GM15510 (cell line): ENCODE results near the gene NCKAP5L.

ENCODE experiments used
- POLR2A ChIP-seq: IDR thresholded peaks from 3 replicates; pipeline ENCODE4 v1.6.1; 2011; ENCODE audit warnings: borderline replicate concordance; ENCODE audit not compliant: insufficient read length; ENCODE audit errors: extremely low read depth

Gene NCKAP5L

DNA sequence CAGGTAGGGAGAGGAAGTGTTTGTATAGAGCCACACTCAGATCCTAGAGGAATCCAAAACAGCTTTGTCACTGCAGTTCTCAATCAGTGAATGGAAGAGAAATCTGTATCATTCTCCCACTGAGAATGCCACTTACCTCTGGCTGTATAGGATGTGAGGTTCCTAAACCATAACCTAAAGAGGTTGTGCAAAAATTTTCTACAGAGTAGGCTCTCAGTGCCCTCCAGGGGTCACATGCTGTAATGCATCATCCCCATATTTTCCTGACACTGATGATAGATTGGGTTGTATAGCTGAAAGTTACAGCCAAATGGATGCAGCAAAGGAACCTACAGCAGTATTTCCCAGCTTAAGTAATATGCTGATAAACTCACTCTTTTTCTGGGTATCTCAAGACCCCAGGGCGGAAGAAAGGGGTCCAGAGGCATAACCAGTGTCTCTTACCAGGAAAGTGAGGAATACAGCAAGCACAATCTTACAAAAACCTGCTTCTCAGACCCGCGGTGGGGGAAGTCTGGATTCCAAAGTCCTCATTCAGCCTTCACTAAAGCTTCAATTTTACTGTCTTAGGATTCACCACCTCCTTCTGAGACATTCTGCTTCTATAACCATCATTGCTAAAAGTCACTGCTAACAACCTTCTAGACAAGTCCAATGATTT, 10.9 kb upstream of the NCKAP5L start:
- no peak for TF ChIP-seq POLR2A

DNA sequence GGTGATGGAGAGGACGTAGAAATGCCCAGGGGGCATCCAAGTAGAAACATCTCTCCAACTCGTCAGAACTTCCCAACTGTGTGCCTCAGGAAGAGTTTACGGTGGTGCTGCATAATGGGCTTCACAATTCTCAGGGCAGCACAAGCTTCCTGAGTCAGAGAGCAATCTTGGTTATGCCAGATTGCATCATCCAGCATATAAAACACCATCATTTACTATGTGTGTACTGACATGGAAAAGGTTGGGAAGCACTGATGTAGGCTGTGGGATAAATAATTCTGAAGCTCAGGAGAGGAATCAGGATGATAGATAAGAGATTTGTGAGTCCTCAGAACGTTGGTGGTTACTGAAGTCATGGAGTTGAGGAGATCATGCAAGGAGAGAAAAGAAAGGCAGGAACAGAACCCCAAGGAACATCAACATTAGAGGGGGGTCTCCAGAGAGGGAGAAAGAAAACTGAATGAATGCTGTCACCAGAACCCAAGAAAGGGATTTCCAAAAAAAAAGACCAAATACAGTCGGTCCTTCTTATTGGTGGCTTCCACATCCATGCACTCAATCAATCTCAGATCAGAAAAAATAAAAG, 4.7 kb upstream of the NCKAP5L start:
- TF ChIP-seq POLR2A, result no peak

DNA sequence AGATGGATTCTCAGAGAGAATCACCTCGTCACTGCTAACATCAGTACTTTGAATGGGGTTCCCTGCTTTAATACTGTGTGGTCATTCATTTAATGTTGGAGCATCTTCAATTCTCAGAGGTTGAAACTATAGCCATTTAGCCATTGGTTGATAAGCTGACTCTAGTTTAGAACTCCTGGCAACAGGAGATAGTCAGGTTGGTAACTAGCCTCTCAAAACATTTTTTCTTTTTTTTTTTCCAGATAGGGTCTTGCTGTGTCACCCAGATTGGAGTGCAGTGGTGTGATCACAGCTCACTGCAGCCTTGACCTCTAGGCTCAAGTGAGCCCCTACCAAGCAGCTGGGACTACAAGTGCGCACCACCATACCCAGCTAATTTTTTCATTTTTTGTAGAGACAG, 3.5 kb upstream of the NCKAP5L start:
- TF ChIP-seq POLR2A, result no peak

DNA sequence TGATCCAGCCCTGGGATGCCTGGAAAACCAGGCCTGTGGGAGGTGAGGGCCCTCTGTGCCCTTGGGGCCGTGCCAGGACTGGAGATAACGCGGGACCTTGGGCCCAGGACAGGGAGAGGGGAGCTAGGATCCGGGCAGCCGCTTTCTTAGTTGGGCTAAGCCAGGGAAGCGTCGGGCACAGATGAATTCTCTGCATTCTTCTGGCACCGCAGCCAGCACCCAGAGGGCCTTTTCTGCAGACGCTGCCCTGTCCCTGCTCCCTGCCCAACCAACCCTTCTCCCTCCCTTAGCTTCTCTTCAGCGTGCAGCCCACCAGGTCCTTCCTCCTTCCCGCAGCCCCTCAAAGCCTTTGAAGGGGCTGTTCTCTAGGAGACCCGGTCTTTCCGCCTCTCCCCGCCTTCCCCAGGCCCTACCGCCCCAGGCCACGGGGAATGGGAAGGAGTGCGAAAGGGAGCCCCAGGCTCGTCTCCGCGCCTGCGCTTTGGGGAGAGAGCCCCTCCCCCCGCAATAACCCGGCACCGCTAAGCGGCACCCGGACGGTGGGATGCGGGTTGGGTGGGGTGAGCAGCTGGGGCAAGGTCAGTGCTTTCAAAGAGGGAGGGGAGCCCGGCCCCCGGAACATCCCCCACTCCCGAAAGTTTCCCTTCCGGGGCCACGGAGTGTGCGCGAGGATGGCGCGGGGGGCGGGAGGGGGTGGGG, 663 bp downstream of the NCKAP5L start:
- no peak for TF ChIP-seq POLR2A

DNA sequence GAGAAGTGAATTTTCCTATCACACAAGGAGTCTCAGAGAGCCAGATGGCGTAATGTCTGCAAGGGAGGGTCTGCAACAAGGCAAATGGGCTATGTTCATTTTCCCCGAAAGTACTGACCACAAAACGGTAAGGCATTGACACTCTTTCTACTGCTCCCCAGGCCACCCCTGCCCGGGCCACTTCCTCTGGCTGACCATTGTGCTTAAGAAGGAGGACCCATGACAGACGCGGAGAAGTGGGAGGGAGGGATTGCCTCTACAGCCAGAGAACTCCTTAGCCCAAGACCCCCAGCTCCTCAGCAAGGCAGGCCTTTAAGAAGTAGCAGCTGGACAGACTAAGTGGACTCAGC, 1.2 kb downstream of the NCKAP5L start:
- no peak for TF ChIP-seq POLR2A

DNA sequence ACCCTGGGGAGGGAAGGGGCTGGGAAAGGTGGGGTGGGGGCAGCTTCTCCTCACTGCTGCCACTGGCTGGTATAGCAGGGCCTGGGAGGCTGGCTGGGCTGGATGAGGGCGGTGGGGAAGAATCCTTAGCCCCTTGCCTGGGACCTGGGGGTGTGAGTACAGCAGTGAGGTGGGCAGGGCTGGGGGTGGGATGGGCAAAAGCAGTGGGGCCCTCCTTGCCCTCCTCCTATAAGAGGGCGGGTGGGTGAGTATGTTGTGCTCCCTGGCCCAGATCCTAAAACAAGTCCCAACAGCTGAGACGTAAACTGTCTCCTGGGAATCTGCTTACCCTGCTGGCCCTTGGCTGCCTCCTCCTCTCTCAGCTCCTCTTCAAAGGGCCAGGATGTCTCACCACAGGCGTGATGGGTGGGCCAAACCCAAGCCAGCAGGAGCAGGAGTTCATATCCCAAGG, 2.2 kb downstream of the NCKAP5L start:
- no peak for TF ChIP-seq POLR2A

DNA sequence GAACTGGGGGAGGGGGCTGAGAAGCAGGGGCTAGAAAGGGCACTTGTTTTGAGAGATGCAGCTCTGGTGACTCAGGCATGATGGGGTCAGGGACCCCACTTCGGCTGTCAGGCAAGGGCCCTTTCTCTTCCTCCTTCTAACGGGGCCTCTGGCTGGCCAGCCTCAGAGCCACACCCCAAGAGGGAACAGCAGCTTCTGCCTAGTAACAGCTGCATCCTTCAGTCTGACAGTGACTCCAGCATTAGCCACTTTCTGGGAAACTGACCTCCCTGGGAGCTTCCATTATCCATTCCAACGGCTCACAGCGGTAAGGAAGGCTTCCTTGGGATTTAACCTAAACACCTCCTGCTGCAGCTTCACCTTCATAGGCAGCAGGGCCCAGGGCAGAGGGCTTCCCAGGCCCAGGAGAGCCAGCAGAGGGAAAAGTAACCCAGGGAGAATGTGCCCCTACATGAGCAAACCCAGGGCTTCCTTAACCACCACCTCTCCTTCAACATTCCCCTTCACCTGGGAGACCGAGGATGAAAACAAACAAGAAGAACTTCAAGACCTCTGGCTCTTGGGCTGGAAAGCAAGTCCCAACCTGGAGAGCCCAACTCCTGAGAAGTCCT, 2.7 kb downstream of the NCKAP5L start:
- no peak for TF ChIP-seq POLR2A

DNA sequence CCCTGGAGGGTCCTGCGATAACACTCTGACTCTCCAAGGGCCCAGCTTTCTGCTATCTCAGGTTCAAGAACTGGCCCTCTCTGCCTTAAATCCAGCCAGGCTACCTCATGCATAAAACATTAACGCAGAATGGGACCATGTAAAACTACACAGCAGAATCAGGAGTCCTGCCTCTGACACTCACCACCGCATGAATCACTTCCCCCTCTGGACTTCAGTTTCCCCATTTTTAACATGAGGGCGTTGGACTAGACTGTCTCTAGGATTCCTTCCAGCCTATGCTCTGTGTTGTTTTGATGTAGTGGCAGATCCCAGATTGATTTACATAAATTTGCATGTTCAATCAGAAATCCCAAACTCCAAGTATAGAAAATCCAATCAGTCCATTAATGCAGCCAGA, 3.3 kb downstream of the NCKAP5L start:
- TF ChIP-seq POLR2A, result no peak

DNA sequence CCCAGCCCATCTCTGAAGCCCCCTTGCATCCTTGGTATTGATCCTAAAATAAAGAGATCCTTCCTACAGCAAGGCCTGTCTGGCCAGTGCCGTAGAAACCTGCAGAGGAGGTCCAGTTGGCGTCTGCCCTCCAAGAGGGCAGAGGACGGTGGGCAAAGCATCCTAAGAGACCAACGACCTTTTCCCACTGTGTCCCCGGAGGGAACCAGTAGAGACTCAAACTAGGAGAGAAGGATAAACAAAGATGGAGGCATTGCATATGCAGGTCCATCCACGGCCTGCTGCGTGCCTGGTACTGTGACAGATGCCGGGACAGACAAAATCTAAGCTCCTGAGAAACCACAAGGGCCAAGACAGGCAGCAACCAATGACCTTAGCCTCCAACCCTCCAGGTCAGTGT, 3.8 kb downstream of the NCKAP5L start:
- no peak for TF ChIP-seq POLR2A

DNA sequence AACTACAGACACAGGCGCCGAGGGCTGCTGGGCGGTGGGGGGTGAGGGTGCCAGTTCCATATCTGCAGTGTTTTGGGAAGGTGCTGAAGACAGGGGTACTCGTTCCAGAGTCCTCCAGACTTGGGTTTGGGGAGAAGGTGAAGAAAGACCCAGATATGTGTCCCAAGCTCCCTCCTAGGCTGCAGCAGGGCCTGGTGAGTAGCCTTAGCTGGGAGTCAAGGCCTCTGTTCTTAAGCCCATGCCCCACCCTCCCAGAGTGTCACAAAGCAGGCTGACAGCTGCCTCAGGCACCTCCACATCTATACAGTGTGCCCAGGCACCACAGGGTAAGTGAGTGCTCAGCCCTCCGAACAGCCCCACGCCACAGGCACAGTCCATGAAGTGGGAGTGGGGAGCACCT, 4.3 kb downstream of the NCKAP5L start:
- TF ChIP-seq POLR2A, result no peak

DNA sequence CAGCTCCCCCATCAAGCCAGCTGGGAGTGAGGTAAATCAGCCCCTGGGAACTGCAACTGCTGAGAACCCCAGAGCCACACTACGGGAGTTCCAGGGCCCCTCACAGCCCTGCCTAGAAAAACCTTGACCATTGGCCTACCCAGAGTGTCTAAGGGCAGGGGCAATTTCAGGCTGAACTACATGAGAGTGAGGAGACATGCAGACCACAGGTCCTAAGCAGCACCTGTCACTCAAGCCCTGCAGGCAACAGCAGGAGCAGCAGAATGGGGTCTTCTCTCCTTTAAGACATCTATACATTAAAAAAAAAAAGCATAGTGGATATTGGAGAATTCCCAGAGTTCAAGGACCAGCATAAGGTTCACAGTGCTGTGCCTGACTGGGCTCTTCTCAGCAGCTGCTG, 4.9 kb downstream of the NCKAP5L start:
- no peak for TF ChIP-seq POLR2A

DNA sequence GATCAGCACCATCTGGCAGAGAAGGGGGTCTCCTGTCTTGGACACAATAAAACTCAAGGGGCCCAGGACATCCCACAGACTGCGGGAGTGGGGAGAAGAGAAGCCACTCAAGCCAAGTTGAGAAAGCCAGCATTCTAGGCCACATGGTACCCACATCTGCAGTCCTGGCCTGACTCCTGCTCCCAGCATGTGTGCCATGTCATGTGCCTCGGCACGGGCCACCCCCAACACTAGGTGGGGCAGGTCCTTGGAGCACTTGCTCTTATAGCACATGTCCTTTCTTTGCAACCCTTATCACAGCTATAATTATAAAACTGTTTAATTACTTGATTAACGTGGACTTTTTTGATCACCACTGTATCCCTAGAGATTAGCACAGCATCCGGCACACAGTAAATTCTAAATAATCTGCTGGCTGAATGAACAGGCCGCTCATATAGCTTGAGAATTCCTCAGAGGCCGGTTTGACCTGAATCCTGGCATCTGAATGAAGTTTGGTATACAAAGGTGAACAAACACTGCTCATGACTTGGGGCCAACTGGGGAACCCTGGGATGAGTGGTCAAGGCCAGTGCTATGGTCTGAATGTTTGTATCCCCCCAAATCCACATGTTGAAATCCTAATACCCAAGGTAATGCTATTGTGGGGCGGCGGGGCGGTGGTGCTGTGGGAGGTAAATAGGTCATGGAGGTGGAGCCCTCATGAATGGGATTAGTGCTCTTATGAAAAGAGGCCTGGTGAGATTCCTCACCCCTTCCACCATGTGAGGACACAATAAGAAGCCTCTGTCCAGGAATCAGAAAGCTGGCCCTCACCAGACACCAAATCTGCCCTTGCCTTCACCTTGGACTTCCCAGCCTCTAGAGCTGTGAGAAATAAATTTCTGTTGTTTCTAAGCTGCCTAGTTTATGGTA, 6.6 kb downstream of the NCKAP5L start:
- TF ChIP-seq POLR2A, result no peak

DNA sequence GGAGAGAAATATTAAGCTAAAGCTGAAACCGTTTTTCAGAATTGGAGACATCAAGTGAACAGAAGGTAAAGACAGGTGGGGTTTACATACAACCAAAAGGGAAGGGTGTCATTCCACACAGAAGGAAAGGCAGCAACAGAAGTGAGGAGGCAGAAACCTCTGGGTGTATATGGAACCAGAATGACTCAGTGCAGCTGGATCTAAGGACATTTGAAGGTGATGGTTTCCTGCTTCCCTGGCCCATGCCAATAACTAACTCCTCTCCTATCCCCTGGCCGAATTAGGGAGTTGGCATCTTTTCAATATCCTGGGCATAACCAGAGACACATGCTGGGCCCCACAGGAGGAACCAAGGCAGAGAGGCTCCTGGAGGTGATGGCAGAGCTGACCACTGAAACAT, 8.4 kb downstream of the NCKAP5L start:
- TF ChIP-seq POLR2A, result no peak

DNA sequence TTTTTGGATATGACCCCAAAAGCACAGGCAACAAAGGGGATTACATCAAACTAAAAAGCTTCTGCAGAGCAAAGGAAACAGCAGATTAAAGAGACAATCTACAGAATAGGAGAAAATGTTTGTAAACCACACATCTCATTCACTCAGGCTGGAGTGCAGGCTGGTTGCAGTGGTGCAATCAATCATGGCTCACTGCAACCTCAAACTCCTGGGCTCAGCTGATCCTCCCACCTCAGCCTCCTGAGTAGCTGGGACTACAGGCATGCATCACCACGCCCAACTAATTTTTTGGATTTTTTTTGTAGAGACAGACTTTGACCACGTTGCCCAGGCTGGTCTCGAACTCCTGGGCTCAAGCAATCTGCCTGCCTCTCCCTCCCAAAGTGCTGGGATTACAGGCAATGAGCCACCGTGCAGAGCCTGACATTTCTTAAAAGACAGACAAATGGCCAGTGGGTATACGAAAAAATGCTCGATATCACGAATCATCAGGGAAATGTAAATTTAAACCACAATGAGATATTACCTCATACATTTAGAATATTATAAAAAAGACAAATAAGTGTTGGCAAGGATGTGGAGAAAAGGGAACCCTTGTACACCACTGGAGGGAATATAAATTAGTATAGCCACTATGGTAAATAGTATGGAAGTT, 9.8 kb downstream of the NCKAP5L start:
- no peak for TF ChIP-seq POLR2A
